Nephron progenitor cell (in vitro differentiated cells): ENCODE measurements around the gene ANKRD29.
A peak's percentile ranks its signal among the peaks of the same experiment; 100 is the strongest.

Source experiments
- DNase-seq: peaks from one replicate; pipeline ENCODE4 v3.0.0; 2021
- H3K27ac Mint-ChIP-seq: 2 replicates; pipeline ENCODE4 v1.8.0; 2021; ENCODE audit warnings: mild to moderate bottlenecking, moderate library complexity, mixed read lengths
- H3K27me3 Mint-ChIP-seq: 2 replicates; pipeline ENCODE4 v1.8.0; 2021; ENCODE audit warnings: mild to moderate bottlenecking, low read depth, mixed read lengths; ENCODE audit not compliant: poor library complexity
- H3K36me3 Mint-ChIP-seq: 2 replicates; pipeline ENCODE4 v1.8.0; 2021; ENCODE audit warnings: low read depth, mixed read lengths
- H3K4me1 Mint-ChIP-seq: 2 replicates; pipeline ENCODE4 v1.8.0; 2021; ENCODE audit warnings: mixed read lengths
- H3K4me3 Mint-ChIP-seq: 2 replicates; pipeline ENCODE4 v1.8.0; 2021; ENCODE audit warnings: mild to moderate bottlenecking, moderate library complexity, mixed read lengths
- H3K9me3 Mint-ChIP-seq: 2 replicates; pipeline ENCODE4 v1.8.0; 2021; ENCODE audit warnings: mild to moderate bottlenecking, moderate library complexity, mixed read lengths
- TF ChIP-seq, protein P1 (sequence below): fragments of 200-600 bp; sonication (generic); IDR thresholded peaks from 2 replicates; pipeline ENCODE4 v1.5.0; 2021; ENCODE audit warnings: antibody characterized with exemption

Gene ANKRD29

GRCh38 chr18:23662309-23663263, at the start of gene ANKRD29:
ANKRD29 (minus strand) TSS chr18:23662911; CDS start chr18:23662730, 181 bp downstream.
- TF ChIP-seq, protein P1, sequence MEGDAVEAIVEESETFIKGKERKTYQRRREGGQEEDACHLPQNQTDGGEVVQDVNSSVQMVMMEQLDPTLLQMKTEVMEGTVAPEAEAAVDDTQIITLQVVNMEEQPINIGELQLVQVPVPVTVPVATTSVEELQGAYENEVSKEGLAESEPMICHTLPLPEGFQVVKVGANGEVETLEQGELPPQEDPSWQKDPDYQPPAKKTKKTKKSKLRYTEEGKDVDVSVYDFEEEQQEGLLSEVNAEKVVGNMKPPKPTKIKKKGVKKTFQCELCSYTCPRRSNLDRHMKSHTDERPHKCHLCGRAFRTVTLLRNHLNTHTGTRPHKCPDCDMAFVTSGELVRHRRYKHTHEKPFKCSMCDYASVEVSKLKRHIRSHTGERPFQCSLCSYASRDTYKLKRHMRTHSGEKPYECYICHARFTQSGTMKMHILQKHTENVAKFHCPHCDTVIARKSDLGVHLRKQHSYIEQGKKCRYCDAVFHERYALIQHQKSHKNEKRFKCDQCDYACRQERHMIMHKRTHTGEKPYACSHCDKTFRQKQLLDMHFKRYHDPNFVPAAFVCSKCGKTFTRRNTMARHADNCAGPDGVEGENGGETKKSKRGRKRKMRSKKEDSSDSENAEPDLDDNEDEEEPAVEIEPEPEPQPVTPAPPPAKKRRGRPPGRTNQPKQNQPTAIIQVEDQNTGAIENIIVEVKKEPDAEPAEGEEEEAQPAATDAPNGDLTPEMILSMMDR = no peak
- peaks cover 96% of the 10 kb centered on the region for H3K27me3 Mint-ChIP-seq
- H3K4me1 Mint-ChIP-seq = peaks cover 6% of the 10 kb centered on the region
- no peaks in the 10 kb centered on the region for H3K36me3 Mint-ChIP-seq
- peak; percentile 71 for DNase-seq
- peak within 1 kb of the TSS; percentile 89 for H3K4me3 Mint-ChIP-seq
- H3K9me3 Mint-ChIP-seq = no peaks in the 10 kb centered on the region
- H3K27ac Mint-ChIP-seq = no peak within 1 kb of the TSS

- H3K9me3 Mint-ChIP-seq = peaks cover 3% of the 10 kb centered on the region
- TF ChIP-seq, protein P1 = no peak
- no peaks in the 10 kb centered on the region for H3K4me1 Mint-ChIP-seq
- H3K4me3 Mint-ChIP-seq = no peak overlapping the region
- H3K27me3 Mint-ChIP-seq = no peaks in the 10 kb centered on the region
- no peak overlapping the region for H3K27ac Mint-ChIP-seq
- DNase-seq = no peak
- no peaks in the 10 kb centered on the region for H3K36me3 Mint-ChIP-seq
Measured at GRCh38 chr18:23712445-23712844, 49.7 kb upstream of the ANKRD29 start.

GRCh38 chr18:23711426-23711825, 48.7 kb upstream of the ANKRD29 start:
- TF ChIP-seq, protein P1 = no peak
- H3K27ac Mint-ChIP-seq = no peak overlapping the region
- no peaks in the 10 kb centered on the region for H3K4me1 Mint-ChIP-seq
- no peaks in the 10 kb centered on the region for H3K36me3 Mint-ChIP-seq
- H3K4me3 Mint-ChIP-seq = no peak overlapping the region
- H3K9me3 Mint-ChIP-seq = peaks cover 7% of the 10 kb centered on the region
- peaks cover 5% of the 10 kb centered on the region for H3K27me3 Mint-ChIP-seq
- DNase-seq = no peak

DNA sequence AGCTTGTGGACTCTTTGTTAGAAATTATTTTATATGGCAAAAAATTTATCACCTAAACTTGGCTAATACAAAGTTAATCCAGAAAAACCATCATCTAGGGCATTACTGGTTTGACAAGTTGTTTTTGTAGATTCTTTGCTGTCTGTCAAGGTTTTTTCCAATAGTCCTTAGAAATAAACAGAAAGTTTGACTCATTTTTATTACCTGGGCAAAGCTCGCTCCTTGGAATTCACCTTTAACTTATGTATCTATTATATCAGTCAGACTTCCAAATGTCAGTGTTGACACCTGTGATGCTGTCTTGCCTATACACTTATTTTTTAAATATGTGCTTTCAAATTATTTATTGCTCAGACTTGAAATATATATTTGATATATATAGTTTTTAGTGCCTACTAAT, 48.2 kb upstream of the ANKRD29 start:
- no peak for DNase-seq
- Mint-ChIP-seq H3K9me3 (peaks cover 7% of the 10 kb centered on the region), H3K4me3 (no peak overlapping the region), H3K27ac (no peak overlapping the region), H3K27me3 (peaks cover 5% of the 10 kb centered on the region), H3K4me1 (no peaks in the 10 kb centered on the region), H3K36me3 (no peaks in the 10 kb centered on the region)
- TF ChIP-seq, protein P1 = no peak

DNA sequence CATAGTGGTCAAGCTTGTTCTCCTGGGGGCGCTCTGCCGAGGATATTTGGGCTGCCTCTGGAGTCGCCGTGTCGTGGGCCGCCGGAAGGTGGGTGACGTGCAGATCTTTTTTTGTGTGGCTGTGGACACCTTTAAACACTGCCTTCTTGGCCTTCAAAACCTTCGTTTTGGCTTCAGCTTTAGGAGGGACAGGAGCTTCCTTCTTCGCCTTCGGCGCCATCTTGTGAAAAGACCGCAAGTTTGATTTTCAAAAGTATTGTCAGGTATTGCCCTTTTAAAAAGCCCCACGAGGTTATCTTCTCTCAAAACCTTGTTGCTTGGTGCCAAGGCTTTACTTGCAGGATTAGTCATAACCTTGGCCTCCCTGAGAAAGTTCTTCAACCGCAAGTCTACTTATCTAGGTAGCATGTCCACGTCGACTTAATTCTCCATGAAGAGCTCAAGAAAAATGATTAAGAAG, 47.4 kb upstream of the ANKRD29 start:
- H3K4me1 Mint-ChIP-seq = no peaks in the 10 kb centered on the region
- no peak for DNase-seq
- no peaks in the 10 kb centered on the region for H3K36me3 Mint-ChIP-seq
- H3K27ac Mint-ChIP-seq = no peak overlapping the region
- H3K9me3 Mint-ChIP-seq = peaks cover 7% of the 10 kb centered on the region
- TF ChIP-seq, protein P1 = no peak
- peaks cover 9% of the 10 kb centered on the region for H3K27me3 Mint-ChIP-seq
- no peak overlapping the region for H3K4me3 Mint-ChIP-seq
